Measurements from ENCODE around the gene PYGL. TPM values are rescaled to one million over a fixed set of nuclear protein-coding genes. Genes with fewer than 3 reads are reported as not detected.

PYGL gene
- total RNA-seq, 1 donor from 2014 or later, result 32.9 TPM

DNA sequence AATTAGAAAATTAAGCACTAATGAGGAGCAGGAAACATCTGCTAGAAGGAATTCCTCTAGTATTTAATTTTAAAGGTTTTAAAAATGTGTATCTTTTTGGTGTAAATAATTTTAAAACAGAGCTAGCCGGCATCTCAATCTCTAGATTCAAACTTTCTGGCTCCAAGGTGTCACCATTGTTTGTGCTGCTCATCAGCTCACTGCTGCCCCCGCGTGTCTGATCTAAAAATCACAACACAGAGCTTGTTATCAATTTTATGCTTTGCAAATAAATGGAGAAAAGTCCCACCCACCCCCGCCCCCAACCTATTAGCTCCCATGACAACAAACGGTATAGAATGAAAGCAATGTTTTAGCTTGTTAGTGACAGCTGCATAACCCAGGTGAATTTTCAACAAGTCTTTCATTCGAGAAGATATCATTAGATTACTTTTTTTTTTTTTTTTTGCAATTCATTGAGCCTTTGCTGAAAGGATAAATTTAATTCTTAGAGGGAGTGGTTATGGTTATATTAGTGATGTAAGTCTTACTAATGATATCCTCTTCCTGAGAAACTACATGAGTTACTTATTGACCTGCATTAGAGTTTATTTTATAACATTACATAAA, 83.7 kb downstream of the PYGL start:
- H3K27ac ChIP-seq (ENCODE audit: low read depth, low read length), result peak overlapping the region; percentile 76
- H3K36me3 ChIP-seq (ENCODE audit: control insufficient read depth in 3 of 3, insufficient read depth in 3 of 3, low read length in 3 of 3), result no peaks in the 10 kb centered on the region
- H3K9me3 ChIP-seq (ENCODE audit: control insufficient read depth in 3 of 3, low read length in 3 of 3), result no peaks in the 10 kb centered on the region
- H3K27me3 ChIP-seq (ENCODE audit: control insufficient read depth in 3 of 3, insufficient read depth in 3 of 3, low read length in 3 of 3), result no peaks in the 10 kb centered on the region
- H3K9ac ChIP-seq (ENCODE audit: low read depth in 1 of 3, low read length in 3 of 3), result peak overlapping the region; percentile 71 to 77 (median 72)
- peak overlapping the region; percentile 82 to 85 (median 84) for H3K4me3 ChIP-seq (ENCODE audit: low read length in 3 of 3)
- H3K4me1 ChIP-seq (ENCODE audit: control insufficient read depth in 3 of 3, insufficient read depth in 3 of 3, low read length in 3 of 3), result peaks cover 9 to 14% (median 10%) of the 10 kb centered on the region in 3 donors

- Histone ChIP-seq H3K36me3 (ENCODE audit: control insufficient read depth in 3 of 3, insufficient read depth in 3 of 3, low read length in 3 of 3) (no peaks in the 10 kb centered on the region), H3K4me1 (ENCODE audit: control insufficient read depth in 3 of 3, insufficient read depth in 3 of 3, low read length in 3 of 3) (peaks cover 9 to 14% (median 10%) of the 10 kb centered on the region in 3 donors), H3K4me3 (ENCODE audit: low read length in 3 of 3) (peak overlapping the region; percentile 82 to 85 (median 84)), H3K27me3 (ENCODE audit: control insufficient read depth in 3 of 3, insufficient read depth in 3 of 3, low read length in 3 of 3) (no peaks in the 10 kb centered on the region), H3K27ac (ENCODE audit: low read depth, low read length) (peak overlapping the region; percentile 76), H3K9me3 (ENCODE audit: control insufficient read depth in 3 of 3, low read length in 3 of 3) (no peaks in the 10 kb centered on the region), H3K9ac (ENCODE audit: low read depth in 1 of 3, low read length in 3 of 3) (peak overlapping the region; percentile 72 to 77 (median 73))
Observed at GRCh38 chr14:50859296-50859624, 85.0 kb downstream of the PYGL start.

GRCh38 chr14:50856660-50857059, 87.6 kb downstream of the PYGL start:
- Histone ChIP-seq H3K36me3 (ENCODE audit: control insufficient read depth in 3 of 3, insufficient read depth in 3 of 3, low read length in 3 of 3) (no peaks in the 10 kb centered on the region), H3K27me3 (ENCODE audit: control insufficient read depth in 3 of 3, insufficient read depth in 3 of 3, low read length in 3 of 3) (no peaks in the 10 kb centered on the region), H3K27ac (ENCODE audit: low read depth, low read length) (no peak overlapping the region), H3K9me3 (ENCODE audit: control insufficient read depth in 3 of 3, low read length in 3 of 3) (no peaks in the 10 kb centered on the region), H3K4me3 (ENCODE audit: low read length in 3 of 3) (no peak overlapping the region), H3K9ac (ENCODE audit: low read depth in 1 of 3, low read length in 3 of 3) (no peak overlapping the region), H3K4me1 (ENCODE audit: control insufficient read depth in 3 of 3, insufficient read depth in 3 of 3, low read length in 3 of 3) (peaks cover 8 to 14% (median 9%) of the 10 kb centered on the region in 3 donors)

GRCh38 chr14:50855558-50855957, 88.7 kb downstream of the PYGL start:
- H3K9me3 ChIP-seq (ENCODE audit: control insufficient read depth in 3 of 3, low read length in 3 of 3), result no peaks in the 10 kb centered on the region
- no peak overlapping the region for H3K27ac ChIP-seq (ENCODE audit: low read depth, low read length)
- no peaks in the 10 kb centered on the region for H3K36me3 ChIP-seq (ENCODE audit: control insufficient read depth in 3 of 3, insufficient read depth in 3 of 3, low read length in 3 of 3)
- H3K4me3 ChIP-seq (ENCODE audit: low read length in 3 of 3), result no peak overlapping the region
- H3K9ac ChIP-seq (ENCODE audit: low read depth in 1 of 3, low read length in 3 of 3), result no peak overlapping the region
- H3K27me3 ChIP-seq (ENCODE audit: control insufficient read depth in 3 of 3, insufficient read depth in 3 of 3, low read length in 3 of 3), result no peaks in the 10 kb centered on the region
- H3K4me1 ChIP-seq (ENCODE audit: control insufficient read depth in 3 of 3, insufficient read depth in 3 of 3, low read length in 3 of 3), result peaks cover 8 to 14% (median 9%) of the 10 kb centered on the region in 3 donors

Other genes with a start within 250 kb of the PYGL start
- gene NIN, start 113.3 kb downstream of the PYGL start, total RNA-seq, result 24.0 TPM
- not detected for gene ABHD12B, start 72.4 kb downstream of the PYGL start, total RNA-seq
- 1.0 TPM for gene TRIM9, start 150.6 kb upstream of the PYGL start, total RNA-seq

Measured in skeletal muscle tissue (tissue), 4 donors.